Stomach (tissue), 9 donors: ENCODE data around the gene HEBP2. TPM values are rescaled to one million over a fixed set of nuclear protein-coding genes. Genes with fewer than 3 reads are reported as not detected.

ENCODE experiments used
- DNase-seq, 2 donors: peaks; one replicate each; pipeline versions ENCODE4 v3.0.0 to v3.0.0-alpha.2; 2013 to 2019
- H3K27ac ChIP-seq, 5 donors: fragments of 200-600 bp in 4 of 5; sonication (generic) in 4 of 5; one replicate each; pipeline ENCODE4 v1.5.1; 2013 to 2019; ENCODE audit warnings: mild to moderate bottlenecking in 1 of 5, moderate library complexity in 1 of 5
- H3K27me3 ChIP-seq, 3 donors: fragments of 200-600 bp; sonication (generic); one replicate each; pipeline ENCODE4 v1.5.1; 2017 to 2019; ENCODE audit warnings: mixed run types in 1 of 3
- H3K36me3 ChIP-seq, 4 donors: fragments of 200-600 bp; sonication (generic); 1 replicate in 3 of 4; 2 replicates in 1 of 4; pipeline ENCODE4 v1.5.1; 2016 to 2019
- H3K4me1 ChIP-seq, 4 donors: fragments of 200-600 bp; sonication (generic); one replicate each; pipeline ENCODE4 v1.5.1; 2016 to 2019
- H3K4me3 ChIP-seq, 4 donors: fragments of 200-600 bp; sonication (generic) in 3 of 4; one replicate each; pipeline ENCODE4 v1.5.1; 2016 to 2019; ENCODE audit warnings: mild to moderate bottlenecking in 1 of 4
- H3K9me3 ChIP-seq, 4 donors: fragments of 200-600 bp; sonication (generic); one replicate each; pipeline ENCODE4 v1.5.1; 2016 to 2019
- EP300 ChIP-seq: sonication (generic); formaldehyde crosslinking; IDR thresholded peaks from one replicate; pipeline ENCODE4 v1.6.1; 2017; ENCODE audit warnings: antibody characterized with exemption
- POLR2A ChIP-seq, 4 donors: fragments of 450-650 bp; IDR thresholded peaks; one replicate each; pipeline ENCODE4 v1.6.1; 2016; ENCODE audit warnings: antibody characterized with exemption in 4 of 4, control low read depth in 2 of 4, mild to moderate bottlenecking in 1 of 4, moderate library complexity in 1 of 4
- POLR2AphosphoS5 ChIP-seq, 3 donors: sonication (generic); formaldehyde crosslinking; IDR thresholded peaks; one replicate each; pipeline ENCODE4 v1.6.1; 2016; ENCODE audit warnings: antibody characterized with exemption in 3 of 3
- WGBS, 5 donors: extraction: QIAGEN DNeasy Blood & Tissue Kit in 3 of 5; methylation state at CpG; one replicate each; pipeline versions ENCODE4 v1.1.5 to v1.1.7; 2013 to 2018; 5-methylcytosine and 5-hydroxymethylcytosine counted together
- intact Hi-C: fragments of 100-400 bp; cut with DNase I; formaldehyde crosslinking; loops from one replicate; pipeline ENCODE4 v1.15.1; 2023; ENCODE audit warnings: low total_unique reads
- polyA plus RNA-seq, 3 donors: library from polyadenylated mRNA; stranded (reverse); fragments of 200-250 nt; gene quantifications; one replicate each; pipeline ENCODE4 v1.2.3, GENCODE V29; 2013
- total RNA-seq, 5 donors: library from RNA; depleted of rRNA; stranded (reverse); fragments of >200 nt; gene quantifications; one replicate each; pipeline versions ENCODE4 v1.1.0 to v1.2.3, GENCODE V29; 2014 to 2016
- TF ChIP-seq, protein P1 (sequence below), 7 experiments: fragments of 450-650 bp in 4 of 7; fragments of 200-600 bp in 3 of 7; sonication (generic) in 3 of 7; IDR thresholded peaks; one replicate each; pipeline ENCODE4 v1.5.1; 2016 to 2019; ENCODE audit warnings: antibody characterized with exemption in 7 of 7, control low read depth in 2 of 7, mild to moderate bottlenecking in 1 of 7
- donor health status: healthy with polysubstance abuse.
- donor health status: Bipolar disorder and iron deficiency.
- donor health status: healthy.

HEBP2 gene
- total and polyA plus RNA-seq, 8 donors: 9.9 to 351 (median 48.4) TPM

DNA sequence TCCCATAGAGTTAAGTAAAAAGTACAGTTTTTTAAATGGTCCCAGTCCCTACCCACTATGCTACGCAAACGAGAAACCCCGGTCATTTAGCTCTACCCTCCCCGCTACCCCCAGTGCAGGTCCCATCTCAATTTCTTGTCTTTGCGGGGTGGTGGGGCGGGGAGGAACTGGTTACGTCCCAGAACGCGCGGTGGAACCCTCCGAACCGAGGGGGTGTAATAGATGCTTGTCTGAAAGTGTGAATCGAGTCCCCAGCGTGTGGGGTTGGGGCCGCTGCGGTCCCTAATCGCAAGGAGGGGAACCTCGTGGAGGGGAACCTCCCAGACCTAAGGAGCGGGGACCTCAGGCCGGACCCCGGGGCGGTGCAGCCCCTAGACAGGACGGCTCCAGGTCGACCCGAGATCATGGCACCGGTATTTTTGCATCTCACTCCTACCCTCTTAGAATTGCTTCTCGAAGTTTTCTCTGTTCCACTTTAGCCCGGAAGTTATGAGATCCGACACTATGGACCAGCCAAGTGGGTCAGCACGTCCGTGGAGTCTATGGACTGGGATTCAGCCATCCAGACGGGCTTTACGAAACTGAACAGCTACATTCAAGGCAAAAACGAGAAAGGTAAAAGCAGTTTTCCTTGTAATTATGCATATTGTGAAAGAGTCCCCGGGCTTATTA lies 779 bp downstream of the HEBP2 start:
- DNase-seq: peak in 1 of 2 donors; percentile 68
- H3K27me3 ChIP-seq: no peaks in the 10 kb centered on the region
- no peaks in the 10 kb centered on the region for H3K9me3 ChIP-seq
- TF ChIP-seq POLR2AphosphoS5 (IDR thresholded peaks at IDR 0.05) (no peak), EP300 (no peak), POLR2A (IDR thresholded peaks at IDR 0.05) (no peak)
- TF ChIP-seq, protein P1, sequence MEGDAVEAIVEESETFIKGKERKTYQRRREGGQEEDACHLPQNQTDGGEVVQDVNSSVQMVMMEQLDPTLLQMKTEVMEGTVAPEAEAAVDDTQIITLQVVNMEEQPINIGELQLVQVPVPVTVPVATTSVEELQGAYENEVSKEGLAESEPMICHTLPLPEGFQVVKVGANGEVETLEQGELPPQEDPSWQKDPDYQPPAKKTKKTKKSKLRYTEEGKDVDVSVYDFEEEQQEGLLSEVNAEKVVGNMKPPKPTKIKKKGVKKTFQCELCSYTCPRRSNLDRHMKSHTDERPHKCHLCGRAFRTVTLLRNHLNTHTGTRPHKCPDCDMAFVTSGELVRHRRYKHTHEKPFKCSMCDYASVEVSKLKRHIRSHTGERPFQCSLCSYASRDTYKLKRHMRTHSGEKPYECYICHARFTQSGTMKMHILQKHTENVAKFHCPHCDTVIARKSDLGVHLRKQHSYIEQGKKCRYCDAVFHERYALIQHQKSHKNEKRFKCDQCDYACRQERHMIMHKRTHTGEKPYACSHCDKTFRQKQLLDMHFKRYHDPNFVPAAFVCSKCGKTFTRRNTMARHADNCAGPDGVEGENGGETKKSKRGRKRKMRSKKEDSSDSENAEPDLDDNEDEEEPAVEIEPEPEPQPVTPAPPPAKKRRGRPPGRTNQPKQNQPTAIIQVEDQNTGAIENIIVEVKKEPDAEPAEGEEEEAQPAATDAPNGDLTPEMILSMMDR (IDR thresholded peaks at IDR 0.05): no peak
- H3K4me3 ChIP-seq: peak overlapping the region; percentile 78 to 94 (median 84)
- intact Hi-C loops: no loop called here
- peaks cover 32 to 44% (median 41%) of the 10 kb centered on the region in 4 donors for H3K36me3 ChIP-seq
- H3K27ac ChIP-seq: peak overlapping the region; percentile 89 to 98 (median 95)
- peaks cover 7 to 52% (median 40%) of the 10 kb centered on the region in 4 donors for H3K4me1 ChIP-seq
- 2 to 8% (median 4%) methylated on average over 10 to 35 of the region's 35 CpGs for WGBS, 5 donors

DNA sequence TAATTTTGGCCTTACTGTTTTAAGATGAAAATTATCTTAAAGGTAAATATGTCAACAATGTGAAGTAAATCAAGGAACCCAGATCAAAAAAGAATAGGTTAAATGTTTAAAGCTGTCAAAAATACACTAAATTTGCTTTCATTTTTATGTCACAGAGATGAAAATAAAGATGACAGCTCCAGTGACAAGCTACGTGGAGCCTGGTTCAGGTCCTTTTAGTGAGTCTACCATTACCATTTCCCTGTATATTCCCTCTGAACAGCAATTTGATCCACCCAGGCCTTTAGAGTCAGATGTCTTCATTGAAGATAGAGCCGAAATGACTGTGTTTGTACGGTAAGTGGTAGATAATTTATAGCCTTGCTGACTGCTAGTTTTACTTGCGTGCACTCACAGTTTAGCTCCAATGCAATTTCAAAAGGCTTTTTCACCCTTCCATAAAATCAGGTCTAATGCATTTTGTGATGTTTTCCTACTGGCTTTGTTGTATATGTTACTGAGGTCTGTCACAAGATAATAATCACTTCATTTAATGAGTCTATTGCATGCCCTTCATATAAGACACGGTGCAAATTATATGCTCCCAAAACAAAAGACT lies 1.9 kb downstream of the HEBP2 start:
- 63 to 71% (median 67%) methylated on average over 5 of the region's 5 CpGs for WGBS, 5 donors
- intact Hi-C loops: no loop called here
- H3K27ac ChIP-seq: peak overlapping the region in 4 of 5 donors; percentile 94 to 98 (median 96)

DNA sequence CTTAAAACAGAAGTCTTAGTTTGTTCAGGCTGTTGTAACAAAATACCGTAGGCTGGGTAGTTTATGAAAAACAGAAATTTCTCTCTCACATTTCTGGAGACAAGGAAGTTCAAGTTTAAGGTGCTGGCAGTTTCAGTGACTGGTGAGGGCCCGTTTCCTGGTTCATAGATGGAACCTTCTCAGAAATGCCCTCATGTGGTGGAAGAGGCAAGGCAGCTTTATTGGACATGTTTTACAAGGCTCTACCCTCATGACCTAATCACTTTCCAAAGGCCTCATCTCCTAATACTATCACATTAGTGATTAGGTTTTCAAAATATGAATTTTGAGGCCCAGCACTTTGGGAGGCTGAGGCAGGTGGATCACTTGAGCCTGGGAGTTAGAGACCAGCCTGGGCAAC lies 2.4 kb downstream of the HEBP2 start:
- Histone ChIP-seq H3K27me3 (no peaks in the 10 kb centered on the region), H3K4me3 (peak overlapping the region in 1 of 4 donors; percentile 79), H3K9me3 (no peaks in the 10 kb centered on the region), H3K36me3 (peaks cover 44 to 60% (median 57%) of the 10 kb centered on the region in 4 donors), H3K27ac (peak overlapping the region in 2 of 5 donors; percentile 30 to 98), H3K4me1 (peaks cover 7 to 63% (median 42%) of the 10 kb centered on the region in 4 donors)
- intact Hi-C loops: no loop called here
- 38 to 64% (median 50%) methylated on average over 2 of the region's 2 CpGs for WGBS, 5 donors
- peak in 1 of 2 donors; percentile 55 for DNase-seq
- TF ChIP-seq, protein P1 (IDR thresholded peaks at IDR 0.05): no peak
- TF ChIP-seq EP300 (no peak), POLR2AphosphoS5 (IDR thresholded peaks at IDR 0.05) (no peak), POLR2A (IDR thresholded peaks at IDR 0.05) (no peak)

More for the DNA sequence above, 1.9 kb downstream of the HEBP2 start:
- peaks cover 39 to 55% (median 51%) of the 10 kb centered on the region in 4 donors for H3K36me3 ChIP-seq
- no peak for DNase-seq
- no peaks in the 10 kb centered on the region for H3K9me3 ChIP-seq
- H3K27me3 ChIP-seq: no peaks in the 10 kb centered on the region
- H3K4me1 ChIP-seq: peaks cover 7 to 63% (median 42%) of the 10 kb centered on the region in 4 donors
- peak overlapping the region in 2 of 4 donors; percentile 78 to 79 for H3K4me3 ChIP-seq
- TF ChIP-seq POLR2AphosphoS5 (IDR thresholded peaks at IDR 0.05): no peak
- TF ChIP-seq, protein P1 (IDR thresholded peaks at IDR 0.05): no peak
- TF ChIP-seq POLR2A (IDR thresholded peaks at IDR 0.05): no peak
- TF ChIP-seq EP300: no peak

DNA sequence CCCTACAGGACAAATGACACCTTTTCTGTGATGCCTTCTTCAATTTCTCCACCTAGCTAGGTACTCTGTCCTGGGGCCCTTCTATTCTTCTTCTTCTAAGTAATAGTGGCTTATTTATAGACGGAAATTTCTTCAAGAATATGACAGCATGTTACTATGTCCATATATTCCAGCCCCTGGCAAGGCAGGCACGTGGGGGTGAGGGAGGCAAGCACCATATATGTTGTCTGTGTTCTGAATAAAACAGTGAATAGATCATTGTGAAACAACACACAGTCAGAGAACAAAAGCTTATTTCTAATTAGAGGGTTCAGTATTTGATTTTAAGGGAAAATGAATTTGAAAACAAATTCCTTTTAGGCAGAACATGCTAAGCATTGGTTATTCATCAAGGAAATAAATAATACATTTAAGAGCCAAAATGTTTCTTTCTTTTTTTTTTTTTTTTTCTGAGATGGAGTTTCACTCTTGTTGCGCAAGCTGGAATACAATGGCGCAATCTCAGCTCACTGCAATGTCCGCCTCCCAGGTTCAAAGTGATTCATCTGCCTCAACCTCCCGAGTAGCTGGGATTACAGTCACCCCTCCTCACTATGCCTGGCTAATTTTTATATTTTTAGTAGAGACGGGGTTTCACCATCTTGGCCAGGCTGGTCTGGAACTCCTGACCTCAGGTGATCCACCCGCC lies 6.2 kb downstream of the HEBP2 start:
- TF ChIP-seq, protein P1 (IDR thresholded peaks at IDR 0.05): no peak
- TF ChIP-seq EP300 (no peak), POLR2AphosphoS5 (IDR thresholded peaks at IDR 0.05) (no peak), POLR2A (IDR thresholded peaks at IDR 0.05) (no peak)
- no peaks in the 10 kb centered on the region for H3K9me3 ChIP-seq
- intact Hi-C loops: no loop called here
- peak overlapping the region in 2 of 5 donors; percentile 18 to 23 for H3K27ac ChIP-seq
- WGBS, 5 donors: 82 to 87% (median 86%) methylated on average over 8 of the region's 8 CpGs
- no peak for DNase-seq
- peaks cover 7 to 55% (median 26%) of the 10 kb centered on the region in 4 donors for H3K4me1 ChIP-seq
- no peaks in the 10 kb centered on the region for H3K27me3 ChIP-seq
- no peak overlapping the region for H3K4me3 ChIP-seq
- peaks cover 72 to 98% (median 94%) of the 10 kb centered on the region in 4 donors for H3K36me3 ChIP-seq
